Measurements from ENCODE around the gene HES4.
"Not testable (repeated sequence)": the region's sequence is repeated elsewhere in the genome, so short reads cannot be mapped to it uniquely, and the experiment has no call there.

Gene HES4

DNA sequence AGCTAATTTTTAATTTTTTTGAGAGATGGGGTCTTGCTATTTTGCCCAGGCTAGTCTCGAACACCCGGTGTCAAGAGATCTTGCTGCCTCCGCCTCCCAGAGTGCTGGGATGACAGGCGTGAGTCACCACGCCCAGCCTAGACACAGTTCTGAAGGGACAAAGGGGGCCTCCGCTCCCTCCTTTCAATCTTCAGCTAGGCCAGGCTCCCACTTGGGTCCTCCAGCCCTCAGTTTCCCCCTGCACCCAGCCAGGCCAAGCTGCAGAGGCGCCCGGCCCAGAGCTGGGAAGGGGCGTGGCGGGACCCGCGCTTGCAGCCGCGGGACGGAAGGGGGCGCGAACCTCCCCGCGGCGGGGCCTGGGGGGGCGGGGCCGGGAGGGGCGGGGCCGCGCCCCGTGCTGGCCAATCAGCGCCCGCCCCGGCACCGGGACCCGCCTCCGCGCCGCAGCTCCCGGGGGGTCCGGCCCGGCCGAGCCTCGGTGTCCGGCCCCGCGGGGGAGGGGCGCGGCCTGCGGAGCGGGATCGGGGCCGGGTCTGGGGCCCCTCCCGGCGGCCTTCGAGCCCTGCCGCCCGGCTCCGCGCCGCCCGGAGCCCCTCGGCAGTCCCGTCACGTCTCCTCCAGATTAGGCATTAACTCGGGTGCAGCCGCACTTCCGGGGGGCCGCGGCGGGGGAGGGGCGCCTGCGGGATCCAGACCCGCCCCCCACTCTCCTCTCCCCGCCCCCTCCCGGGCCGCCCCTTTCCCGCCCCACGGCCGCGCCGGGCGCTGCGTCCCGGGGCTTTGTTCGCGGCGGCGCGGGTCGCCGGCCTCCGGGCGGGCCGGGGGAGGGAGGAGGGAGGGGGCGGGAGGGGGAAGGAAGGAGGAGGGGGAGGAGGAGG, 19.5 kb upstream of the HES4 start:
- DNase-seq (ENCODE audit: low spot score) = peak; percentile 89
- FAIRE-seq = no peak

DNA sequence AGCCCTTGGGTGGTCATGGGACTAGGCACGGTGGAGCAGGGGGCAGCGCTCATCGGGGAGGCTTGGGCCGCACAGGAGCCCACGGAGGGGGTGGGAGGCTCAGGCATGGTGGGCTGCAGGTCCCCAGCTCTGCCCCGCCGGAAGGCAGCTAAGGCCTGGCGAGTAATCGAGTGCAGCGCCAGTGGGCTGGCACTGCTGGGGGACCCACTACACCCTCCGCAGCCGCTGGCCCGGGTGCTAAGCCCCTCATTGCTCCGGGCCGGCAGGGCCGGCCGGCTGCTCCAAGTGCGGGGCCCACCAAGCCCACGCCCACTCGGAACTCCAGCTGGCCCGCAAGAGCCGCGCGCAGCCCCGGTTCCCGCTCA, 18.4 kb upstream of the HES4 start:
- DNase-seq (ENCODE audit: low spot score); FAIRE-seq: not testable (repeated sequence)

DNA sequence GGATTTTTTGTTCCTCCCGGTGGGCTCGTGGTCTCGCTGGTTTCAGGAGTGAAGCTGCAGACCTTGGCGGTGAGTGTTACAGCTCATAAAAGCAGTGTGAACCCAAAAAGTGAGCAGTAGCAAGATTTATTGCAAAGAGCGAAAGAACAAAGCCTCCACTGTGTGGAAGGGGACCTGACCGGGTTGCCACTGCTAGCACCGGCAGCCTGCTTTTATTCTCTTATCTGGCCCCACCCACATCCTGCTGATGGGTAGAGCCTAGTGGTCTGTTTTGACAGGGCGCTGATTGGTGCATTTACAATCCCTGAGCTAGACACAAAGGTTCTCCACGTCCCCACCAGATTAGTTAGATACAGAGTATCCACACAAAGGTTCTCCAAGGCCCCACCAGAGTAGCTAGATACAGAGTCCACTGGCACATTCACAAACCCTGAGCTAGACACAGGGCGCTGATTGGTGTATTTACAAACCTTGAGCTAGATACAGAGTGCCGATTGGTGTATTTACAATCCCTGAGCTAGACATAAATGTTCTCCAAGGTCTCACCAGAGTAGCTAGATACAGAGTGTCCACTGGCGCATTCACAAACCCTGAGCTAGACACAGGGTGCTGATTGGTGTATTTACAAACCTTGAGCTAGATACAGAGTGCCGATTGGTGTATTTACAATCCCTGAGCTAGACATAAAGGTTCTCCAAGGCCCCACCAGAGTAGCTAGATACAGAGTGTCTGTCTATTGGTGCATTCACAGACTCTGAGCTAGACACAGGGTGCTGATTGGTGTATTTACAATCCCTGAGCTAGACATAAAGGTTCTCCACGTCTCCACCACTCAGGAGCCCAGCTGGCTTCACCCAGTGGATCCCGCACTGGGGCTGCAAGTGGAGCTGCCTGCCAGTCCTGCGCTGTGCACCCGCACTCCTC, 17.8 kb upstream of the HES4 start:
- DNase-seq (ENCODE audit: low spot score) = not testable (repeated sequence)

DNA sequence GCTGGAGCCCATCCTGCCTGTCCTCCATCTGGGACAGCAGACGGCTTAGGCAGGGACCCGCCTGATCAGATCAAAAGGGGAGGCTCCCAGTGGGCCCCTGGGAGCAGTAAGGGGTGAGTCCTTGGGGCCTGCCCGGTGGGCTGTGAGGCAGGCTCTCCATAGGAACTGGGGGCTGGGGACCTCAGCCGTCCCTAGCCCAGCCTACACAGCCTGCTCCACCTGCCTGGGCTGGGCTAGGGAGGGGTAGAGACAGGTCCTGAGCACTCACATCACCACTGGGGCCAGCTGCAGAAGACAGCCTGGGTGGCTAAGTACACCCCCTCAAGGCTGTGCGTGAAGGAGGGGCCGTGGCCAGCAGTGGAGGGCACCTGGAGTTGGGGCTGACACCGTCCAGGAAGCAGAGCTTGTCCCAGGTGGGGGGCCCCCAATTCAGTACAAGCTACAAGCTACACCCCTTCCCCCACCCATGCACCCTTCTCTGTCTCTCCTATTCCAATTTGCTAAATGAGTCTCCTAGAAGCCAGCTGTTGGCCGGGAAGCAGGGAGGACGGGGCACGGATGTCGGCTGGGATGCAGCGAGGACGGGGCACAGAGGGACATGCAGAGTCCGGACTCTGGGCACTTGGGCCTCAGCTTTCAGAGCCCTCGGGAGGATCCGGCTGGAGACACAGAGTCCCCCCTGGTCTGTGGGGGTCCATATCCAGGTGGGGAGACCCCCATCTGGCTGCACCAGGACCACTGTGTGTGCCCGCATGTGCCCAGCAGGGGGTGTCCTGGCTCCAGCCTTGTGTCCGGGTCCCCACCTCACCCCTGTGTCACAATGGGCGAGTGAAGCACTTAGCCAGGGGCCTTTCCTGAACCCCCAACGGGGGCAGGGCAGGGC, 15.1 kb upstream of the HES4 start:
- no peak for FAIRE-seq
- no peak for DNase-seq (ENCODE audit: low spot score)

More for the DNA sequence above, 17.8 kb upstream of the HES4 start:
- not testable (repeated sequence) for FAIRE-seq

DNA sequence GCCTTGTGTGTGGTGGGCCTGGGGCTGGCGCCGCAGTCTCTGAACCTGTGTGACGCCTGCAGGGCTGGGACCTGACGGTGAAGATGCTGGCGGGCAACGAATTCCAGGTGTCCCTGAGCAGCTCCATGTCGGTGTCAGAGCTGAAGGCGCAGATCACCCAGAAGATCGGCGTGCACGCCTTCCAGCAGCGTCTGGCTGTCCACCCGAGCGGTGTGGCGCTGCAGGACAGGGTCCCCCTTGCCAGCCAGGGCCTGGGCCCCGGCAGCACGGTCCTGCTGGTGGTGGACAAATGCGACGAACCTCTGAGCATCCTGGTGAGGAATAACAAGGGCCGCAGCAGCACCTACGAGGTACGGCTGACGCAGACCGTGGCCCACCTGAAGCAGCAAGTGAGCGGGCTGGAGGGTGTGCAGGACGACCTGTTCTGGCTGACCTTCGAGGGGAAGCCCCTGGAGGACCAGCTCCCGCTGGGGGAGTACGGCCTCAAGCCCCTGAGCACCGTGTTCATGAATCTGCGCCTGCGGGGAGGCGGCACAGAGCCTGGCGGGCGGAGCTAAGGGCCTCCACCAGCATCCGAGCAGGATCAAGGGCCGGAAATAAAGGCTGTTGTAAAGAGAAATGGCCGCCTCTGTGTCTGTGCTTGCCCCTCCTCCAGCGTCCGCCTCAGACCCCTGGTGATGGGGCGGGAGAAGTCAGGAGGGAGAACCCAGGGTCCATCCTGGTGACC, 14.2 kb upstream of the HES4 start:
- FAIRE-seq (no peak), DNase-seq (ENCODE audit: low spot score) (no peak)

DNA sequence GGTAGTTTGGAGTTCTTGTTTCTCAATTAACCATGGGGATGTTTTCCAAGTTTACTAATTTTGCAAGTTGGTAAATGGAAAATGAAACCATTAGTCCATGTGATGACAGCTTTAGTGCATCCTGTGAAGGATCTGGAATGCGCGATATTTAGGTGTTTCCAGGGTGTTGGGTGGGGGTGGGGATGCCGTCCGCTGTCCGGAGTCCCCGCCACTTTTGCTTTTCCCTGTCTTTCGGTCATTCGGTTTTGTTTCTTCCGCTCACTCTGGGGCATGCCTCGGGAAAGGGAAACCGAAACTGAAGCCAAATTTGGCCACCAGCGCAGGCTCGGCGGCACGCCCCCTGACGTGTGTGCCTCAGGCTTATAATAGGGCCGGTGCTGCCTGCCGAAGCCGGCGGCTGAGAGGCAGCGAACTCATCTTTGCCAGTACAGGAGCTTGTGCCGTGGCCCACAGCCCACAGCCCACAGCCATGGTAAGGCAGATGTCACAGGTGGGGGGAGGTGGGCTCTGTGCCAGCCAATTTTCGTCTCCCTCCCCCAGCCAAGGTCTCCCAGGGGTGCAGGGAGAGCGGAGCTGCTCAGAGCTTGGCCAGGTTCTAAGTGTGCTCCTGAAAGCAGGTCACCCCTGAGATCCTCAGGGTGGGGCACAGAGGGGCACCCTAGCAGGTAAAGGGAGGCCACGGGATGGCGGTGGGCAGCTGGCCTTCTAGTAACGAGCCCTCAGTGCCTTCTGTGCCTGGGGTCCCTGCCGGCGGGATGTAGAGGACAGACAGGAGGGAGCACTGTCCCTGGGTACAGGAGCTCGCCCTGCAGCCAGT, 13.4 kb upstream of the HES4 start, which contains the start of gene ISG15:
ISG15 (plus strand) TSS at position 393 of the 817 bp plus-strand sequence; CDS start at position 470, 77 bp downstream.
- FAIRE-seq (peak; percentile 79), DNase-seq (ENCODE audit: low spot score) (peak; percentile 78)

DNA sequence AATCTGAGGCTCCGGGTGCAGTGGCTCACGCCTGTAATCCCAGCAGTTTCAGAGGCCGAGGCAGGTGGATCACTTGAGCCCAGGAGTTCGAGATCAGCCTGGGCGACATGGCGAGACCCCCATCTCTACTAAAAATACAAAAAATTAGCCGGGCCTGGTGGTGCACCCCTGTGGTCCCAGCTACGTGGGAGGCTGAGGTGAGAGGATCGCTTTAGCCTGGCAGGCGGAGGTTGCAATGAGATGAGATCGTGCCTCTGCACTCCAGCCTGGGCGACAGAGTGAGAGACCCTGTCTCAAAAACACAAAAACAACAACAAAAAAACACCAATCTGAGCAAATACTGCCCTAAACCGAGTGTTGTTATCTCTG, 12.8 kb upstream of the HES4 start:
- FAIRE-seq; DNase-seq (ENCODE audit: low spot score): not testable (repeated sequence)

DNA sequence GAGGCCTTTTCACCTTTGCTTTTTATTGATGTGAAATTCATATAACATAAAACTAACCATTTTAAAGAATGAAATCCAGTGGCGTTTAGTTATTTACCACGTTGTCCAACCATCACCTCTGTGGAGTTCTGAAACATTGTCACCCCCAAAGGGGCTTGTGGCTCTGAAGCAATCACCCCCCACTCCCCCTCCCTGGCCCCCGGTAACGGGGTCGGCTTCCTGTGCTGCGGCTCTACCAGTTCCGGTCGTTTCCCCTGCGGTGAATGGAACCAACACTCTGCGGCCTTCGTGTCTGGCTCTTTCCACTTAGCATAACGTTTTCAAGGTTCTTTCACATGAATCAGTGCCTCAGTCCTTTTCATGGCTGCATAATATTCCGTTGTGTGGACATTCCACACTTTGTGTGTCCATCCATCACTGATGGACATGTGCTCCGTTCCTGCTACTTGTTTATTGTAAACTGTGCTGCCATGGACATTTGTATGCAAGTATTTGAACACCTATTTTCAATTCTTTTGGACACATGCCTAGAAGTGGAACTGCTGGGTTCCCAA, 11.6 kb upstream of the HES4 start:
- FAIRE-seq = no peak

DNA sequence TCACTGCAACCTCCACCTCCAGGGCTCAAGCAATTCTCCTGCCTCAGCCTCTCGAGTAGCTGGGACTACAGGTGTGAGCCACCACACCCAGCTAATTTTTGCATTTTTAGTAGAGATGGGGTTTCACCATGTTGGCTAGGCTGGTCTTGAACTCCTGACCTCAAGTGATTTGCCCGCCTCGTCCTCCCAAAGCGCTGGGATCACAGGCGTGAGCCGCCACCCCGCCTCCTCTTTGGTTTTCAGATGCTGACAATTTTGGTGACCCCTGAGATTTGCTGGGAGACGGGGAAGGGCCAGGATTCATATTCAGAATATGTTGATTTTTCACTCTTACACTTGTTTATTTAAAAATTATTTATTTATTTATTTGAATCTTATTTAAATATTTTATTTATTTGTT, 10.2 kb upstream of the HES4 start:
- not testable (repeated sequence) for FAIRE-seq; DNase-seq (ENCODE audit: low spot score)

More for the DNA sequence above, 11.6 kb upstream of the HES4 start:
- DNase-seq (ENCODE audit: low spot score) = no peak

DNA sequence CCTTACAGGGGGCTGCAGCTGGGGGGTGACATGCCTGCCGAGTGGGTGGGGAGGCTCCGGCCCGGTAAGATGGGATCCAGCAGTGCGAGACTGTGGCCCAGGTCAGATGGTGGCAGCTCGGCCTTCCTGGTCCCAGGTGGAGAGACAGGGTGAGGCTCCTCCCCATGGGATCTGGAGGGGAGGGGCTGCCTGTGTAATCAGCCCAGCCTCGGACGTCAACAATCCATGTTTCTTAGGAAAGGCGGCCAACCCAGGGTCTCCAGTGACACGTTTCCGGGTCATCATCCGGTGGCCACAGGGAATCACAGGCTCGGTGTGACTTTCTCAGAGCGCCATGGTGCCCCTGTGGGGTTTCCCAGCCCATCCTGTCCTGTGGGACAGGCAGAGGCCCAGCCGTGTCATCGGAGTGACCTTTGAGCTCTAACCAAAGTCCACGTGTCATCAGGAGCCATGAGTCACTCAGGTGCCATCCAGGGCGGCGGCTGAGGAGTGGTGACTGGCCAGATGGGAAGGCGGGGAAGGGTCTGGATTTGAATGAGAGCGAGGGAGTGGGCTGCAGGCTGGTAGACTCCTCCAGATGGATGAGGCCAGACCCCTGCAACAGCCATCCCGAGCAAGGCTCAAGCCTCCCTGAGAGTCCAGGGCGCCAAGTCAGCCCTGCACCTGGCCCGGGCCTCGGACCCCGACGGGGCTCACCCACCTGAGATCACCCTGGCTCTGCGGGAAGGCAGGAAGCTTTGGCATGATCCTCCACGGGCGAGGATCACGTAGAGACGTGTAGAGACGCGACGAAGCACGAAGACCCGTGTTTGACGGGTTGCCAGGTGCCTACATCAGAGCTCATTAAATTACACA, 6.6 kb upstream of the HES4 start:
- no peak for FAIRE-seq
- peak; percentile 66 for DNase-seq (ENCODE audit: low spot score)

DNA sequence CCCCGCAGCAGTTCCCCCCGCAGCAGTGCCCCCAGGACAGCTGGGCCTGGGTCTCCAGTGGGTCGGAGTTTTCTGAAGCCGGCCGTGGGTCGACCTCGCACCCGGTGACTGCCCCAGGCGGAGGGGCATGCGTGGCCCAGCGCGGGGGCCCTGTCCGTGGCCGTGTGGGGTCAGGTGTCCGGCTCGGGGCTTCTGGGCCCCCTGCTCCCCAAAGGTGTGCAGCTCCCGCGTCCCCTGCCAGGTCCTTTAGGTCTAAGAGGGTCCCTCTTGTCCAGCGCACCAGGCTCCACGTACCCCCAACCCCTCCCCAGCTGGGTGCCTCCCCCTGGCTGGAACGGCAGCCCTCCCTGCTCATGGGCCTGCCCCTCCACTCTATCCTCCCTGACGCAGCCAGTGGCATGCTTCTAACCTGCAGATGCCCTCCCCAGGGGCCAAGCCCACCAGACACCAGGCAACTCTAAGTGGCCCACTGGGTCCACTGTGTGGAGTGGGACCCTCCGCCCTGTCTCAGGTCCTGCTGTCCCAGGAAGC, 5.9 kb upstream of the HES4 start:
- FAIRE-seq (no peak), DNase-seq (ENCODE audit: low spot score) (no peak)

DNA sequence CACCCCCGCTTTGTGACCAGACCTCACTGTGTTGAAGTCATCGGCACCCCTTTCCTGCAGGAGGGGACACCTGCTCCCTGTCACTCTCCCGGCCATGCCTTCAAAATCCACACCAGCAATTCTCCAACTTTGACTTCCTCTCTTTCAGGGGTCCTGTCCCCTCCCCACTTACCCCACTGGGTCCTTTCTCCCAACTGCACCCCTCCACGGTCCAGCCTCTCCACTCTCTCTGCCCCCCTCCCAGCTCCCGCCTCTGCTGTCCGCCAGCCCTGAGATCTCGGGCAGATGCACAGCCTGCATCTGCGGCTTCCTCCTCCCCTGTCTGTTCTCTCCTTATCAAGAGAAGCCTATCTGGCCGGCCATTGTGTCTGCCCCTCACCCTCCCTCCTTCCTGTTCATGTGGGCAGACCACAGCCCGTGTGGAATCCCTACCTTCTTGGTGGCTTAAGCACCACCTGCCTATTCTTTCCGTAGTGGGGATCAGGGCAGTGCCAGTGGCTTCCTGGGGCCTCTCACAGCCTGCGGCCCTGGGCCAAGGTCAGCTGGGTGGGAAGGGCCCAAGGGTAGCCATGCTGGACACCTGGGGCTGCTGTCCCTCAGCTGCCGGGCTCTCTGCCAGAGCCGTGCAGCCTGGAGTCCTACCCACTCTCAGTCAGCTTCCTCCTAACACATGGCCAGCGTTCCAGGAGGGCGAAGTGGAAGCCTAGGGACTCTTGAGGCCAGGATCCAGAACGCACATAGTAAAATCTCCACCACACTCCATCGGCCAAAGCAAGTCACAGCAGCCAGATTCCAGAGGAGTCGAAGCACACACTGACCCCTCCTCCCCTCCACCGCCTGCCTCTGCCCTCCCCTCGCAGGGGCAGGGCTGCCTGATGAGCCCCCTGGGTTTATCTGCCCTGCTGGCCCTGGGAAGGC, 5.1 kb upstream of the HES4 start:
- peak; percentile 40 for FAIRE-seq
- peak; percentile 56 for DNase-seq (ENCODE audit: low spot score)

DNA sequence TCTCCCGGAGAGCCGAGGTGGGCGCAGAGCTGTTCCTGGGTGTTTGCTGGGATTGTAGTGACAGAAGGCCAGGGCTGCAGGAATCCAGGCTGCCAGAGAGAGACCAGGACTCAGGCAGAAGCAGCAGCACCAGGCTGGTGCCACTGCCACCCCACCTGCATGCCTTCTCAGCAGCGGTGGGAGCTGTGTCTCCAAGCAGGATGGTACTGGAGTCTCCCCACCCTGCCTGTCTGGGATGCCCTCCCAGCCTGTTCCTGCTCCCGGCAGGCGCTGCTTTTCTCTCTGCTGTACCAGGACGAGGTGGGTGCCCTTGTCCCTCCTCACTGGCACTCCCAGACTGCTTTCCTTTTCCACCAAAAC, 4.5 kb upstream of the HES4 start:
- FAIRE-seq = no peak
- no peak for DNase-seq (ENCODE audit: low spot score)

DNA sequence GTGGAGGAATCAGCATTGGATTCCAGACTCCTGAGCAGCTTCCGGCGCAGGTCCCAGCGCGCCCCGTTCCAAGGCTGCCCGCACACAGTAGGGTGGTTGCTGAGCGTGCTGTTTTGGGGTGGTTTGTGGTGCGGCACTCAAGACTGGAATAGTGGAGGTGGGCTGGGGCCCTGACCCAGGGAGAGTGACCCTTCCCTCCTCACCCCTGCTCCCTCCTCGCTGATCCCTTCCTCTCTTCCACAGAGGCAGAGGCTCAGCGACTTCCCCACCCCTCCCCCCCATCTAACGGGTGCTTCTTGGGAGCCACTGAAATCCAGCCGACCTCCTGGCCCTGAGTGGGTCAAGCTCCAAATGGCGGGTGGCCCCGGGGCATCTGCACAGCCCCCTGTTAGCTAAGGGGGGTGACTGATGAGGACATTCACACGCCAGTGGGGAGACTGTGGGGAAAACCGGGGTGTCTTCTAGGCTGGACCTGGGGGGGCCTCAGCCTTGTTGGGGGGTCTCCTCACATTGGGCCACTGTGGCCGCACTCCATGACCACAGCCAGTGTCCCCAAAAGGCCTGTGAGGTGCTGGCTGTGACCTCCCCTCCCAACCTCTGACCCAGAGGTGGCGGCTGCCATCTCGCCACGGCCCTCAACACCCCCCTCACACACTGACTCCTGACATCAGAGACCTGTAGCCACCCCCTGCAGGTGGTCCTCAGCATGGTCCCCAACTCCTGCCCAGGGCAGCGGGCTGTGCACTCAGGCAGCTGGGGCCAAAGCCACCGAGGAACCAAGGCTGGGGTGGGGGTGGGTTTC, 3.9 kb upstream of the HES4 start:
- no peak for DNase-seq (ENCODE audit: low spot score)
- no peak for FAIRE-seq

DNA sequence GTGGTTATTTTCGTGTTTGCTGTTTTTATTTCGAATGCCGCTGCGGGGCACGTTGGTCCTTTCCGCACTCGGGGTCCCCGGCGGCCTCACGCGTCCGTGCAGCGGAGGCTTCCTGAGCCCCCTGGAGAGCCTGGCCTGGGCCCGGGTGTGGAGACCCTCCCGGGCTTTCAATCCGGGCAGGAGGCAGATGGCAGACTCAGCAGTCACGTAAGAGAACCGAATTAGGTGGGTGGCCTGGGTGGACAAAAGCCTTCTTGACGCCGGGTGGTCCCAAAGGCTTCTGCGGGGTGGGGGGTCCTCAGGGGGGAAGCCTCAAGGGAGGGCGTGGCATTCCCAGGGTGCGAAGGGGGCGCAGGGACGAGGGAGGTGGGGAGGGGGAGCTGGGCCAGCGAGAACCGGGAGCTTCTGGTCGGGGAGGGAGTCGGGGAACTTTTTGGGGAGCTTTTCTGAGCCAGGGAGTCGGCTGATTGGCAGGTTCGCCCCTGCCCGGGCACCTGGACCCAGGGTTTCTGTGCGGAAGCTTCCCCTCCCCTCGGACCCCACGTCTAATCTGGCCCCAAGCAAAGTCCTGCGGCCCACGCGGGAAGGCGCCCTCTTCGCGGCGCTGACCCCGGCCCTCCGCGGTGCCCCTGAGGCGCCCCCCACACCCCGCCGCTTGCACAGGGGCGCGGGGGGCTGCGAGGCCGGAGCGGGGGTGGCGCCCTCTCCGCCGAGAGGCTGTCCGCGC, 1.3 kb upstream of the HES4 start:
- FAIRE-seq = no peak
- no peak for DNase-seq (ENCODE audit: low spot score)
